RPMI7951 (cell line): ENCODE results near the gene CCDC142. TPM values are rescaled to one million over a fixed set of nuclear protein-coding genes. Genes with fewer than 3 reads are reported as not detected.
A peak's percentile ranks its signal among the peaks of the same experiment; 100 is the strongest.
"Not testable (repeated sequence)": the region's sequence is repeated elsewhere in the genome, so short reads cannot be mapped to it uniquely, and the experiment has no call there.

Experiments
- DNase-seq: peaks from one replicate; pipeline ENCODE4 v3.0.0-alpha.2; 2012; ENCODE audit warnings: low read depth
- total RNA-seq: library from RNA; depleted of rRNA; stranded (reverse); fragments of >200 nt; shearing (Covaris generic); gene quantifications from 2 replicates; pipeline ENCODE4 v1.2.3, GENCODE V29; 2014

CCDC142 gene
- total RNA-seq, 1 experiment from 2014 or later: 14.3 TPM

DNA sequence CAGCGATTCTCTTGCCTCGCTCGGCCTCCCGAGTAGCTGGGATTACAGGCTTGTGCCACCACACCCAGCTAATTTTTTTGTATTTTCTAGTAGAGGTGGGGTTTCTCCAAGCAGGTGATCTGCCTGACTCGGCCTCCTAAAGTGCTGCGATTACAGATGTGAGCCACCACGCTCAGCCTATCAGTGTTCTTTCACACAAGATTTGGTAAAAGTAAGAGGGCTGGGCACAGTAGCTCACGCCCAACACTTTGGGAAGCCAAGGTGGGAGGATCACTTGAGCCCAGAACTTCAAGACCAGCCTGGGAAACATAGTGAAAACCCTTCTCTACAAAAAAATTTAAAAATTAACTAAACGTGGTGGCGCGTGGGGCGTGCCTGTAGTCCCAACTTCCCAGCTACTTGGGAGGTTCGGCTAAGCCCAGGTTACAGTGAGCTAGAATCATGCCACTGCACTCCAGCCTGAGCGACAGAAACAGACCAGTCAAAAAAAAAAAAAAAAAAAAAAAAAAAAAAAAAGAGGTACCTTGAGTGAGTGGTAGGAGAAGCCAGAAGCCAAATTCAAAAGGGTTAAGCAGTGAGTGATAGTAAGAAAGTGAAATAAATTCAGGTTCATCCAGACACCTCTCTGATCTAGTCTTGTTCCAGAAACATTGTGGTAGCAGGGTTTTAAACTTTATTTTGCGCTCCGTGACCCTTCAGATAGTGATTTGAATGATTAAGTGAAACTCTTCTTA is 11.3 kb downstream of the CCDC142 start:
- DNase-seq: no peak

DNA sequence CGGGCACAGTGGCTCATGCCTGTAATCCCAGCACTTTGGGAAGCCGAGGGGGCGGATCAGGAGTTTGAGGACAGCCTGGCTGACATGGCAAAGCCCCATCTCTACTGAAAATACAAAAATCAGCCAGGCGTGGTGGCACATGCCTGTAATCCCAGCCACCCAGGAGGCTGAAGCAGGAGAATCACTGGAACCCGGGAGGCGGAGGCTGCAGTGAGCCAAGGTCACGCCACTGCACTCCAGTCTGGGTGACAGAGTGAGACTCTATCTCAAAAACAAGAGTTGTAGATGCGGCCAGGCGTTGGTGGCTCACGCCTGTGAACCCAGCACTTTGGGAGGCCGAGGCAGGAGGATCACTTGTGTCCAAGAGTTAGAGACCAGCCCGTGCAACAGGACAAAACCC is 12.1 kb downstream of the CCDC142 start:
- not testable (repeated sequence) for DNase-seq

DNA sequence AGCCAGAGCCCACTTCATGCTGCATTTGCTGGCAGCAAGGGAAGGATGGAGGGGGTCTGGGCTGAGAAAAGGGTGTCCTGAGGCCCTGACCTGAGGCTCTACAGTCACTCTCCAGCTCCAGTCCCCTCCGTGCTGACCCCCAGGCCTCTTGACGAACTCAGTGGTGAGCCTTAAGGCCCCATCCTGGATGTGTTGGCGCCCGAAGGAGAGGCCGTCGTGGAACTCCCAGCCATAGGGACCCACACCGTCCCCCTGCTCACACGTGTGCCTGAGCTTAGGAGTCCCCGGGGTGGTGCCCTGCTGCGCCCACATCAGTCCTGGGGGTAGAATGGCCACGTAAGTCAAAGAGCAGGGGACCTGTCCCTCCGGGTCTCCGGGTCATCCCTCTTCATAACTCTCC is 18.4 kb downstream of the CCDC142 start:
- DNase-seq: no peak

DNA sequence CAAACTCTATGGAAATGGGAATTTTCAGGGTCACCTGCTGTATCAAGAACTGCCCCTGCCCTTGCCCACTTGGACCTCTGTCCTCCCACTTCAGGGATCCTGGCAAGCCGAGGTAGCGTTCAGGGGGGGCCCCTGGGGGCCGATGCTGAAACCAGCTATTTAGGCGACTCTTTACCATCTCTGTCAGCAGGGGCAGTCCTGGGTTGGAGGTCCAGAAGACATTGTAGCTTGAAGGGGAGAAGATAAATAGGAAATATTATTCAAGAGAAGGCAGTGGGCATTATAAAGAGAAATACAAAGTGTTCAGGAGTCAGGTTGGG is 20.1 kb downstream of the CCDC142 start:
- no peak for DNase-seq

DNA sequence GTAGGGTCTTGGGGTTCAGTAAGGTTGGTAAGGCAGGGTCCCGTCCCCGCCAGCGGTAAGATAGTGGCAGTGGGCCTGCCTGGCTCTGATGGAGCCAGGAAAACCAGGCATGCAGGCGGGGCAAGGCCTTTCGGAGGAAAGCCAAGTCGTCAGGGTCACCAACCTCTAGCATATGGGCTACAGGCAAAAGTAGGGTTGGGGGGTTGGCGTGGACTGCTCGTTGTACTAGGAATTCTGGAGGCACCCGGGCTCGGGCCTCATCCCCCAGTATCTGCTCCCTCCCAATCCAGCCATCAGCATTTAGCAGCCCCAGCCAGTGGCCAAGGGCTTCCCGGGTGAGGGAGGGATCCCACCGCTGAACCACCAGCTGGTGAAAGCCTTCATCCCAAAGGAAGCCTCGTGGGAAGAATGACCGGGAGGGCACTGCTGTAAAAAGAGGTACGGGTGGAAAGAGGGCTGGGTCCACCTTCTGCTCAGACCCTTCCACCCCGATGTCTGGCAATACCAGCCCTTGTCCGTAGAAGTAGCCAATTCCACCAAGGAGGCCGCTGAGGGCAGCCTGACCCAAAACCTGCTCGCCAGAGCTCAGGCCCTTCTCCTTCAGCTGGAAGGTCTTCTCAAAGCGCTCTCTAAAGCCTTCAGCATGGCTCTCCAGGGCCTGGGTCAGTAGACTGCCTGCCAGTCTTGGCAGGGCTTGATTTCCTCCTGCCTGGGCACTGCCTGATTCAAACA is 20.6 kb downstream of the CCDC142 start:
- no peak for DNase-seq

DNA sequence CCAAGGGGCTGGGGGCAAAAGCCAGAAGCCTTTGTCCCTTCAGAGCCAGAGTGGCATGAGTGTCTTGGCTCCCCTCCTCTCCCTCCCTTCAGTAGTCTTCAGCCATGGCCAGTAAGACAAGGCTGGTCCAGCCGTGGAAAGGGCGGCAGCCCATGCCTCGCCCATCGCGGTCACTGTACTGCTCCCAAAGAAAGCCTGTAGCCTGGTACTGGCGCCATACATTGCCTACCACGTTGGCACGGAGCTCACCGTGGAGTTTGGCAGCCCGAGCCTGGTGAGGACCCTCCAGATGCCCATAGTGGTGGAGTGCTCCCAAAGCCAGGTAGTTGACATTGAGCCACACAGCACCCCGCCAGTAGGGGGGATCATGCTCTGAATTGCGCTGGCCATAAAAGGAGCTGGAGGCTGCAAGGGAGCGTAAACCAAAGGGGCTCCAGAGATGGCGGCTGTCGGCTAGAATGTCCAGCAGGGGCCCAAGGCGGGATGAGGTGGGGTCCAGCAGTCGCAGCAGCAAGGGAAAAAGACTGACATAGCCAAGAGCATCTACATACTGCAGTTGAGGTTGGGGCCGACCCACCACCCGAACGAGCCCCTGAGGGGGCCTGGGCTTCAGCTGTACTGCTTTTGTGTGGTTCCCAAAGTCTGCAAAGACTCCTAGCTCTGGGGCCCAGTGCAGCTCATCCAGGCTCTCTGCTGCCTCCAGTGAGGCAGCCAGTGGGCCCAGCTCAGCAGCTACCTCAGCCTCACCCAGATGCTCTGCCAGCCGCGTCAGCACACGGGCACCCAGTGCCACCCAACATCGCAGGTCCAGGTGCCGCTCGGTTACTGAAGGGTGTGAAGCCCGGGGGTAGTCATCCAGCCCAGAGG is 21.4 kb downstream of the CCDC142 start:
- no peak for DNase-seq

DNA sequence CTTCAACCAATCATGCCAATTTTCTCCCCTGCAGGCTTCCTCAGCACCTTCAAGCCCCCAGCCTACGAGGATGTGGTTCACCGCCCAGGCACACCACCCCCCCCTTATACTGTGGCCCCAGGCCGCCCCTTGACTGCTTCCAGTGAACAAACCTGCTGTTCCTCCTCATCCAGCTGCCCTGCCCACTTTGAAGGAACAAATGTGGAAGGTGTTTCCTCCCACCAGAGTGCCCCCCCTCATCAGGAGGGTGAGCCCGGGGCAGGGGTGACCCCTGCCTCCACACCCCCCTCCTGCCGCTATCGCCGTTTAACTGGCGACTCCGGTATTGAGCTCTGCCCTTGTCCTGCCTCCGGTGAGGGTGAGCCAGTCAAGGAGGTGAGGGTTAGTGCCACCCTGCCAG is 22.6 kb downstream of the CCDC142 start:
- not testable (repeated sequence) for DNase-seq

DNA sequence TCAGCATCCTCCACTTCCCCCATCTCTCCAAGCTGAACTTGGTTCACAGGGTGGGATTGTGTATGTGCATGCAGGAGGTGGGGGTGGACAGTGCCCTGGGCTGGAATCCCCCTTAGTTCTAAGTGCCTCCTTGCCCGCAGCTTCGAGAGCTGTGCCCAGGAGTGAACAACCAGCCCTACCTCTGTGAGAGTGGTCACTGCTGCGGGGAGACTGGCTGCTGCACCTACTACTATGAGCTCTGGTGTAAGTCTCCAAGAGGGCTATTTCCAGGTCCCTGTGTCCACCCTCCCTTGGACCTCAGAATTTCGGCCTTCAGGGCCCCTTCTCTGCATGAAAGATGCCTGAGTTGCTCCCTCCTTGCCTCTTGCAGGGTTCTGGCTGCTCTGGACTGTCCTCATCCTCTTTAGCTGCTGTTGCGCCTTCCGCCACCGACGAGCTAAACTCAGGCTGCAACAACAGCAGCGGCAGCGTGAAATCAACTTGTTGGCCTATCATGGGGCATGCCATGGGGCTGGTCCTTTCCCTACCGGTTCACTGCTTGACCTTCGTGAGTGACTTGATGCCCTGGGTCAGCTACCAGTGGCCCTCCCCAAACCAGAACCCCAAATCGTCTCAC is 23.2 kb downstream of the CCDC142 start:
- not testable (repeated sequence) for DNase-seq

DNA sequence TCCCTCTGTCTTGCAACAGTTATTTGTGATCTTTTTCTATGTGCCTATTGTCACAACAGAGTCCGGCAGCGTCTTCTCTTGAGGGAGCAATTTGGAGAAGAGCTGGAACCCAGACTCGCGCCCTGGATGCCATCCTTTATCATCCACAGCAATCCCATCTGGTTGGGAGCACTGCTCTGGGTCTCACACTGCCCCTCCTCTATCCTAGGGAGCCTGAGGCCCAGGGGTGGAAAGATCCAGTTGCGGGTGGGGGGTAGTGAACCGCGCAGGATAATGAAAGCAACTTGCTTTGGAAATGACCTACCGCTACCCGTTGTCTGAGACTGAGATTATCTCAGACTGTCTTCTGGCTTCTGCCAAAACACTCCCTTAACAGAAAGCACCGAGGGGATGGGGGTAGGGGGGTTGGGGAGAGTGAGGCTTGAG is 23.8 kb downstream of the CCDC142 start:
- DNase-seq: no peak

DNA sequence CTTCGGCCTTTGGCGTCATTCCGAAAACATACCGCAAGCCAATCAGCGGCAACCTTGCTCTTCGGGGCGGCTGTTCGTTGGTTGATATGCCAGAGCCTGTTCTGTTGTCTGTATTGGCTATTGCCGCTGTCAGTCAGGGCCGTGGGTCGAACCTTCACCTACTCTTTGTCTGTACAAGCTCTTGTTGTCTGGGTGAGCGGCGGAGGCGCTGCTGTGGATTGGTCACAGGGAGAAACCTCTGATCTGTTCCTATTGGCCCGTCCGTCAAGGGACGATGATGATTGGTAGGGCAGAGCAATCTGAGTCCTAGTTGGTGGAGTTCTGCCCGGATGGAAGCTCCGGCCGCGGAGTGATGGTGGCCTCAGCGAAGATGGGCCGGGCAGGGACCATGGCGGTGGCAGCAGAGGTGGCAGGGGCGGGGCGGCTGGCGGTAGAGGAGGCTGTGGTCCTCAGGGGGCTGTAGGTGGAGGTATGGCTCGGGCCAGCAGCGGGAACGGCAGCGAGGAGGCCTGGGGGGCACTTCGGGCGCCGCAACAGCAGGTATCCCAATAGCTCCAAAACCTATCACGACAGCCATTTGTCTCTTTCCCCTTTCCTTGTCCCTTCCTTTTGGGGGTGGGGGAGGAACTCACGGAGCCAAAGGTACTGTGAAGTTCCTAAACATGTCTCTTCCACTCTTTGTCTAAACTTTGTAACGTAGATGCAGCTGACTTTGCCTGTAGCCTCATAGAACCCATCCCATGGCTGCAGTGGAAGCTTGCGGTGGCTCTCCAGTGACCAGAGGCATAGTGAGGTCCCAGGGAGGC is 24.5 kb downstream of the CCDC142 start, which contains the start of gene WBP1:
Gene WBP1 (plus strand): TSS at position 307 of the 806 bp plus-strand sequence. CDS start 165 bp downstream, at position 472.
- DNase-seq: peak; percentile 100

DNA sequence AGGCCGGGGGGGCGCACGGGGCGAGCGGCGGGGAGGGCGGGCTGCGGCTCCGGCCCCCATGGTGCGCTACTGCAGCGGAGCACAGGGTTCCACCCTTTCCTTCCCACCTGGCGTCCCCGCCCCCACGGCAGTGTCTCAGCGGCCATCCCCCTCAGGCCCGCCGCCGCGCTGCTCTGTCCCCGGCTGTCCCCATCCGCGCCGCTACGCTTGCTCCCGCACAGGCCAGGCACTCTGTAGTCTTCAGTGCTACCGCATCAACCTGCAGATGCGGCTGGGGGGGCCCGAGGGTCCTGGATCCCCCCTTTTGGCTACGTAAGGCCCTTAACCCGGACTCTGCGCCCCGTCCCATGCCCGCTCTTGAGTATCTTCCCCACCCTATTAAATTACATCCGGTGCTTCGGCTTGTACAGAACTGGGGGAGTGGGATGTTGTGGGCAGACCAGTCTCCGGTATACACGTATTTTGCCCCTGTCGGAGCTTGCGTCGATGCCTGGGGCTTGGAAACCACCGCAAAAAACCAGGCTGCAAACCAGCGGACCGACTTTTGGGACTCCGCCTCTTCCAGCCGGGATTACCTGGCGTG is 25.2 kb downstream of the CCDC142 start:
- no peak for DNase-seq

DNA sequence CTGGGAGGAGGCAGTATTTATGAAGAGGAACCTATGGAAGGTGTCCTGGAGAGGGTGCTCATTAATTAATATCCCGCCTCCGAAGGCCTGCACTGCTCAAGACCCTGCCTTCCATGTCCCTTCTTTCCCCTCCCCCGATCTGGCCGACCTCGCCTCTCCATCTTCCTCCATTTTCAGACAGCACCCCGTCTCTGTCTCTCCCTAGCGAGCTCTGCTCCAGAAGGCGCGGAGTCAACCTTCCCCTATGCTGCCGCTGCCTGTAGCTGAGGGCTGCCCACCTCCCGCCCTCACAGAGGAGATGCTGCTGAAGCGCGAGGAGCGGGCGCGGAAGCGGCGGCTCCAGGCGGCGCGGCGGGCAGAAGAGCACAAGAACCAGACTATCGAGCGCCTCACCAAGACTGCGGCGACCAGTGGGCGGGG is 25.7 kb downstream of the CCDC142 start:
- DNase-seq: peak; percentile 59

DNA sequence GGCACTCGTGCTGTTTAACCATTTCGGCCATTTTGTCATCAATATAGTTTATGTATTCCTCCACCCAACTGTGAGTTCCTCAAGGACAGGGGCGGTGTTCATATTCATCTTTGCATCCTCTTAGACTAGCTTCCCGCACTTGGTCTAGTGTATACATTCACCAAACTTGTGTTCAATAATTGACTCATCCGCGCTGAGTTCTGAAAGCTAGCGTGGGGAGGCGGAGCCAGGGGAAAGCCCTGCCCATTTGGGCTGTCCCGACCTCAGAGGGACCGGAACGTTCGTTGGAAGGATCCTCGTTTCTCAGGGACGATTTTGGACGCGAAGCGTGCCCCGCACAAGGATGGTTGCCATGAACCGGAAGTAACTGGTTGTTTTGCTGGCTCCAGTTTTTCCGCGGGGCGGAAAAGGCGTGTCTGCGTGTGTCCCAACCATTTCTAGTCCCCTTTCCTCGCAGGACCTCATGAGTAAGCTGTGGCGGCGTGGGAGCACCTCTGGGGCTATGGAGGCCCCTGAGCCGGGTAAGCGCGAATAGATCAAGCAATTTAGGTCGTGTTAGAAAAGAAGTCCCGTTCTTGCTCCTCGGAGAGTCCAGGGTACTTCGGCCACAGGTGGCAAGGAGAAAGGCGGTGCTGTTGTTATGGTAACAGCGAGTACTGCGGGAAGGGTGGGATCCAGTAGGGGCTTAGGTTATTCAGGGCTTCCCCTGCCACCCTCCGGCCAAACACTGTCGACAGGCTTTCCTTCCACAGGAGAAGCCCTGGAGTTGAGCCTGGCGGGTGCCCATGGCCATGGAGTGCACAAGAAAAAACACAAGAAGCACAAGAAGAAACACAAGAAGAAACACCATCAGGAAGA is 27.9 kb downstream of the CCDC142 start, which contains the start of gene INO80B:
Gene INO80B (plus strand): TSS at position 434 of the 858 bp plus-strand sequence. CDS start 30 bp downstream, at position 464.
- DNase-seq: peak; percentile 98

DNA sequence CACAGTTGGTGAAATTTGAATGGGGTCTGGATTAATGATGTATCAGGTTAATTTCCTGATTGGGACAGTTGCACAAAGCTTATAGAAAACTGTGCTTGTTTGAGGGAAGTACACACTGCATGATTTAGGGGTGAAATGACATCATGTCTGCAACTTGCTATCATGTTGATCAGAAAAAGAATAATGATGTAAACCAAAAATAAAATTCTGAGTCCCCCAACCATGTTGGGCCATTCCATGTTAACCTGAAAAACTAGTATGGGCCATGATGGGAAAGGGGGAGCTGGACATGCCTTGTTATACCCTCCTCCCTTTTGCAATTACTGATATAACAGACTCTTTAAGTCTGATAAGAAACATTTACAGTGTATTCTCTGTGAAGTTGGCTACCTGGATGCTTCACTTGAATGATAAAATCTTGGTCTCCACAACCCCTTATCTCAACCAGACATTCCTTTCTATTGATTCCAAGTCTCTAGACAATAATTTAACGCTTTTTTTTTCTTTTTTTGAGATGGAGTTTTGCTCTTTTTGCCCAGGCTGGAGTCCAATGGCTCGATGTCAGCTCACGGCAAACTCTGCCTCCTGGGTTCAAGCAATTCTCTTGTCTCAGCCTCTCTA is 32.1 kb downstream of the CCDC142 start:
- DNase-seq: no peak

DNA sequence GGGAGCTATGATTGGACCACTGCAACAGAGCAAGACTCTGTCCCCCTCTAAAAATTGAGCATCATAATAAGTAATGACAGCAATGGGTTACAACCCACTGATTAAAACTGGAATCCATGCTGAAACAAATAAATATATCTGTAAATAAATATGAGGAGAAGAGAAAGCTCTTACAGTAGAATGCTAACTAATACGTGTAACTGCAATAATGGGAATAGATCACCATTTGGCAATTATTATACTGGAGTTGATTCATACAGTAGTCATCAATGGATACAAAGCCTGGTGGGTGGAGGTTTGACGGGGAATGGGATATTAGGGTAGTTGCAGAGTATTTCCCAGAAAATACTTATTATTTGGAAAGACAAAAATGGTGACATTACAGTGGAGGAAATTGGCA is 34.0 kb downstream of the CCDC142 start:
- DNase-seq: no peak

DNA sequence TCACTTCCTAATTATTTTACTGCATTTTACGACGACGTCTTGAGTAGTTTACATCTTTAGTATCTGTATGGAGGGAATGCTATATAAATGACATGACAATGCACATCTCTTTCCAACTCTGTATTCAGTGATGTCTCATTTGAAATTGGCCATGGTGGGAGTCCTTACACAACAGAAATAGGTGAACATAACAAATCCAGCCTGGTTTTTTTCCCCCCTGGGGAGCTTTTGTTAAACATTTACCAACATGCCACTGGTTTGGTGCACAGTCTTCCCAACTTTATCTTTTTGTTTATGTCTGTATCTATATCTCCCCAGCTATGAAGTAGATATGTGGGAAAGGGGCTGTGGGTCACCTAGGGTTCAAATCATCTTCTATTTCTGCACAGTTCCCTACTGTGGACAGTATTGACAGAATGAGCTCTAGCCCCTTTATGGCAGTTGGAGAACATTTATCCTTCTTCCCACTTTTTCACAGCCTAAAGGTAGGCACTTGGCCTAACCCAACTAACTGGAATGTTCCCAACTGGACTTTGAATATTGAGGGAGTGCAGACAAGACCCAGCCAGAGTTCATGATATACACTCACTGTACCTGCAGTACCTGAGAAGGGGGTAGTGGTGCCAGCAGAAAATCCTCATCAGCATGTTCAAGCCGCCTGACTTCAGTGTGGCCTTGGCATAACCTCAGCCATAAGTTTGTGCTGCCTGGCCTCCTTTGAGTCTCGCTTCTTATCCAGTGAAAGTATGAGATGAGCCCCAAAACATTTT is 35.4 kb downstream of the CCDC142 start:
- DNase-seq: no peak

DNA sequence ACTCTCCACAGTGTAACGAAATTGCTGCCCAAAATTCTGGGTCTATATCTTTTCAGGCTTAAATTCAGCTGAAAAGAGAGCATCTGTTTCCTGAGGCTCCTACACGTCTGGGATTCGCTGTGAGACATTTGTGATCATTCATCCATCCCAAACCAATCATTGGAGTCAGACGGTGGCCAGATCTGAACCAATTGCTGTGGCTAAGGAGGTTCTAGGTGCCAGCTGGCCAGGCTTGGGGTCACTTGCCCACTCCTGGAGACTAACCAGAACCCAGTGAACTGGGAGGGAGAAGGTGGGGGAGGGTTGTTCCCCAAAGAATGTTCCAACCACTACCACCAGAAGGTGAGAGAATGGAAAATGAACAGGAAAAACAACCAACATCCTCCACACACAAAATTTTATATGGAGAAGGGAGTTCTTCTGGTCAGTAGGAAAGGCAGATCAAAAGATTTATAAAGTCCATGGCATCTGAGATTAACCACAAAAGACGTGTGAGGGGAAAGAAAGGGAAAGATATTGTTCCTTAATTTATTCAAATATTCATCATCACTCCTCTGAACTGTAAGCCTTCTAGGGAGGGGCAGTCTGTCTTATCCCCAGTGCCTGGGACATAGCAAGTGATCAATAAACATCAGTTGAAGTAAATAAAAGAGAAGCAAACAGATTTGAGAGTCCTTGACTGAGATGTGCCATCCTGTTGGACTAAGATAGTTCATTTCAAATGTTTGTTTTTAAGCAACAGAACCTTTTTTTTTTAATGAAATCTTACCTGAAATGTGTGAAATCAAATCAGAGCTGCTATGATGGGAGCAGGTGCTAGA is 38.1 kb downstream of the CCDC142 start:
- no peak for DNase-seq
